ENCODE measurements around the gene AFF3.

DNA sequence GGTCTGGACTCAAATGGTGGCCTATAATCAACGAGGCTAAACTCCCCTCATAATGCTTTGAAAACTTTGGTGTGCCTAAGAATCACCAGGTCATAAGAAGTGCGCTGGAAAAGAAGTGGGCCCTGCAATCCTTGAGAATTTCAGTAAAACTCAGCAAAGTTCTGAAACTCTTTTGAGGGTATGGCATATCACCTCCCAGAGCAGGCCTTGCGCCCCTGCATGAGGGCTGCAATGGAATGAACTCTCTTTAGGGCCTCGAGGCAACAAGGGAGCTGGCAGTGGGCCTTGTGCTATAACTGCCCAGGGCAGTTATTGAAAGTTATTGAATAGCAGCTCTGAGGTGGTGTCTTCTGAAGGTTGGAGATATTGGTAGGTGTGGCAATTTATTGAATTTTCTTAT, 34.5 kb upstream of the AFF3 start:
- no peak for TF ChIP-seq CTCF (IDR thresholded peaks at IDR 0.05)
- TF ChIP-seq POLR2A (IDR thresholded peaks at IDR 0.05) = no peak

All from uterus (tissue), 2 donors.